ENCODE results near the gene PREPL. TPM values are rescaled to one million over a fixed set of nuclear protein-coding genes. Genes with fewer than 3 reads are reported as not detected.

Gene PREPL
- total and polyA plus RNA-seq, 2 of the 13 experiments (the other 11 are each of a cell fraction or from before 2014, with no cell fraction given) = 19.7 to 34.3 TPM

GRCh38 chr2:44361330-44362206, at the start of gene PREPL, which contains the start of gene CAMKMT (continued):
- peak; percentile 83 for TF ChIP-seq HMGXB3 (CRISPR knock-in tag; IDR thresholded peaks at IDR 0.05; ENCODE audit: borderline replicate concordance)
- TF ChIP-seq SMYD3 (CRISPR knock-in tag; IDR thresholded peaks at IDR 0.05) = peak; percentile 84; the same call in 1 of the 2 replicates
- peak; percentile 56; the same call in 1 of the 2 replicates for TF ChIP-seq ZNF609 (CRISPR knock-in tag; IDR thresholded peaks at IDR 0.05; ENCODE audit: borderline replicate concordance)
- no peak; the same call in 1 of the 2 replicates for TF ChIP-seq ZNF367 (CRISPR knock-in tag; IDR thresholded peaks at IDR 0.05; ENCODE audit: borderline replicate concordance)
- 0 out of 2 replicates have a peak, but pooled peaks have one; percentile 39 for TF ChIP-seq ZNF839 (CRISPR knock-in tag; IDR thresholded peaks at IDR 0.05; ENCODE audit: borderline replicate concordance)
- peak; percentile 92 for TF ChIP-seq ZNF280D (CRISPR knock-in tag; IDR thresholded peaks at IDR 0.05)
- TF ChIP-seq TSC22D2 (CRISPR knock-in tag; IDR thresholded peaks at IDR 0.05; ENCODE audit: borderline replicate concordance) = peak; percentile 32; the same call in 1 of the 2 replicates
- TF ChIP-seq ZNF678 (CRISPR knock-in tag; IDR thresholded peaks at IDR 0.05) = no peak
- TF ChIP-seq ATF4 (CRISPR knock-in tag; IDR thresholded peaks at IDR 0.05) = peak in 1 of 2 experiments; percentile 99; a peak in 2 of 4 replicates
- peak; percentile 78; the same call in 1 of the 2 replicates for TF ChIP-seq ZFP41 (CRISPR knock-in tag; IDR thresholded peaks at IDR 0.05; ENCODE audit: borderline replicate concordance)
